K562 (cell line): ENCODE results near the gene NTRK1. TPM values are rescaled to one million over a fixed set of nuclear protein-coding genes. Genes with fewer than 3 reads are reported as not detected.
A peak's percentile ranks its signal among the peaks of the same experiment; 100 is the strongest.

ENCODE experiments used
- ADNP ChIP-seq: fragments of 200-800 bp; sonication (Bioruptor generic); IDR thresholded peaks from 2 replicates; pipeline ENCODE4 v1.6.1; 2016; ENCODE audit warnings: missing genetic modification characterization, missing compliant biosample characterization
- CBFA2T2 ChIP-seq: fragments of 450-650 bp; conservative IDR thresholded peaks from 2 replicates; pipeline ENCODE4 v1.6.1; 2017; ENCODE audit warnings: mild to moderate bottlenecking
- CBFA2T3 ChIP-seq: fragments of 450-650 bp; IDR thresholded peaks from 2 replicates; pipeline ENCODE4 v1.6.1; 2017
- ELF4 ChIP-seq: fragments of 450-650 bp; formaldehyde crosslinking; IDR thresholded peaks from 2 replicates; pipeline ENCODE4 v1.4.0; 2022; ENCODE audit warnings: missing genetic modification characterization
- ETS2 ChIP-seq: IDR thresholded peaks from 2 replicates; pipeline ENCODE4 v1.6.1; 2016; ENCODE audit warnings: borderline replicate concordance, missing genetic modification characterization, mild to moderate bottlenecking, moderate library complexity, missing compliant biosample characterization; ENCODE audit not compliant: poor library complexity, severe bottlenecking
- FOXP4 ChIP-seq: sonication (generic); formaldehyde crosslinking; IDR thresholded peaks from 2 replicates; pipeline ENCODE4 v1.8.0; 2022; ENCODE audit warnings: mild to moderate bottlenecking, missing genetic modification reagents, borderline replicate concordance
- KHSRP ChIP-seq: fragments of 450-650 bp; IDR thresholded peaks from 2 replicates; pipeline ENCODE4 v1.6.1; 2017
- KLF16 ChIP-seq: IDR thresholded peaks from 2 replicates; pipeline ENCODE4 v1.6.1; 2016; ENCODE audit warnings: antibody characterized with exemption
- PCBP2 ChIP-seq: fragments of 200-400 bp; formaldehyde crosslinking; IDR thresholded peaks from 2 replicates; pipeline ENCODE4 v1.6.1; 2018; ENCODE audit warnings: low read length, low read depth, mild to moderate bottlenecking, moderate library complexity; ENCODE audit not compliant: poor library complexity, severe bottlenecking
- SLC30A9 ChIP-seq: fragments of 250-450 bp; sonication (Bioruptor Pico); IDR thresholded peaks from 2 replicates; pipeline ENCODE4 v1.8.0; 2022; ENCODE audit warnings: mild to moderate bottlenecking, moderate library complexity
- SMARCB1 ChIP-seq: IDR thresholded peaks from 2 replicates; pipeline ENCODE4 v1.6.1; 2011; ENCODE audit warnings: improper control_type of control experiment, low read depth; ENCODE audit not compliant: insufficient read length
- SMARCE1 ChIP-seq: fragments of 450-650 bp; IDR thresholded peaks from 2 replicates; pipeline ENCODE4 v1.7.1; 2016; ENCODE audit warnings: mild to moderate bottlenecking
- TAF7 ChIP-seq: fragments of 450-650 bp; IDR thresholded peaks from 2 replicates; pipeline ENCODE4 v1.6.1; 2016; ENCODE audit warnings: missing genetic modification characterization, missing compliant biosample characterization
- ZFP91 ChIP-seq: sonication (generic); formaldehyde crosslinking; IDR thresholded peaks from 2 replicates; pipeline ENCODE4 v1.8.0; 2022; ENCODE audit warnings: mild to moderate bottlenecking, missing genetic modification reagents
- ZNF253 ChIP-seq: fragments of 250-450 bp; sonication (Bioruptor Pico); conservative IDR thresholded peaks from 2 replicates; pipeline ENCODE4 v1.6.1; 2021; ENCODE audit warnings: mild to moderate bottlenecking
- ZNF449 ChIP-seq: fragments of 250-450 bp; sonication (Bioruptor Pico); IDR thresholded peaks from 2 replicates; pipeline ENCODE4 v1.8.0; 2022; ENCODE audit warnings: moderate library complexity, mild to moderate bottlenecking, inconsistent platforms
- ZNF764 ChIP-seq: fragments of 250-450 bp; sonication (Bioruptor Pico); IDR thresholded peaks from 2 replicates; pipeline ENCODE4 v1.4.0; 2020; ENCODE audit warnings: low read depth, mild to moderate bottlenecking, moderate library complexity
- polyA plus RNA-seq, 8 experiments: library from polyadenylated mRNA; depleted of rRNA in 4 of 8; stranded (reverse) in 5 of 8; unstranded in 3 of 8; fragments of >200 nt; fragmentation: Nextera tagmentation in 2 of 8; fragmentation: Illumina TruSeq in 1 of 8; extraction: Ambion mirVana in 2 of 8; extraction: Trizol in 1 of 8; gene quantifications; 2 replicates each; pipeline versions ENCODE4 v1.2.1 to v1.2.3, GENCODE V29; 2011 to 2014; ENCODE audit warnings: inconsistent platforms in 1 of 8, missing spikeins in 1 of 8
- total RNA-seq, 7 experiments: library from RNA; depleted of rRNA in 6 of 7; stranded (reverse); fragments of >200 nt in 6 of 7; fragmentation: Illumina TruSeq in 2 of 7; extraction: Trizol in 2 of 7; gene quantifications; 2 replicates each; pipeline versions ENCODE4 v1.2.1 to v1.2.3, GENCODE V29; 2011 to 2021; ENCODE audit warnings: low replicate concordance in 1 of 7
- TF ChIP-seq, protein P1 (sequence below): IDR thresholded peaks from 3 replicates; pipeline ENCODE4 v1.6.1; 2011; ENCODE audit warnings: borderline replicate concordance, mild to moderate bottlenecking, moderate library complexity; ENCODE audit not compliant: insufficient read length; ENCODE audit errors: extremely low read depth
- TF ChIP-seq, protein P2 (sequence below): fragments of 450-650 bp; IDR thresholded peaks from 2 replicates; pipeline ENCODE4 v1.6.1; 2016

NTRK1 gene
- total and polyA plus RNA-seq, 9 of the 15 experiments (the other 6 are each of a cell fraction or from before 2014, with no cell fraction given): 0.46 to 30.0 (median 7.9) TPM

DNA sequence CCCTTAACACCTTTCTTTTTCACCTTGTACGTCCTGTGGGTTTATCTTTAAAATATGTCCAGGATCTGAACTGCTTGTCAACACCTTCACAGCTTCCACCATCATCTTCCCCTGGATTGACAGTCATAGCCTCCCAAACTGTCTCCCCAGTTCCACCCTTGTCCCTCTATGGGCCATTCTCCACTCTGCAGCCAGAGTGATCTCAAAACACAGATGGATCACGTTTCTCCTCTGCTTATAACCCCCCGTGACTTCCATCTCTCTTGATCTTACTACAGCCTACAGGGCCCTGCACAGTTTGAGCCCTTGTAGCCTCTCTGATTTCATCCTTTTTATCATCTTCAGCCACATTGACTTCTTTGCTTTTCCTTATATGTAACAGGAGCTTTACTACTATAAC is 6.0 kb upstream of the NTRK1 start (continued):
- TF ChIP-seq SLC30A9 (CRISPR knock-in tag): no peak
- TF ChIP-seq, protein P1, sequence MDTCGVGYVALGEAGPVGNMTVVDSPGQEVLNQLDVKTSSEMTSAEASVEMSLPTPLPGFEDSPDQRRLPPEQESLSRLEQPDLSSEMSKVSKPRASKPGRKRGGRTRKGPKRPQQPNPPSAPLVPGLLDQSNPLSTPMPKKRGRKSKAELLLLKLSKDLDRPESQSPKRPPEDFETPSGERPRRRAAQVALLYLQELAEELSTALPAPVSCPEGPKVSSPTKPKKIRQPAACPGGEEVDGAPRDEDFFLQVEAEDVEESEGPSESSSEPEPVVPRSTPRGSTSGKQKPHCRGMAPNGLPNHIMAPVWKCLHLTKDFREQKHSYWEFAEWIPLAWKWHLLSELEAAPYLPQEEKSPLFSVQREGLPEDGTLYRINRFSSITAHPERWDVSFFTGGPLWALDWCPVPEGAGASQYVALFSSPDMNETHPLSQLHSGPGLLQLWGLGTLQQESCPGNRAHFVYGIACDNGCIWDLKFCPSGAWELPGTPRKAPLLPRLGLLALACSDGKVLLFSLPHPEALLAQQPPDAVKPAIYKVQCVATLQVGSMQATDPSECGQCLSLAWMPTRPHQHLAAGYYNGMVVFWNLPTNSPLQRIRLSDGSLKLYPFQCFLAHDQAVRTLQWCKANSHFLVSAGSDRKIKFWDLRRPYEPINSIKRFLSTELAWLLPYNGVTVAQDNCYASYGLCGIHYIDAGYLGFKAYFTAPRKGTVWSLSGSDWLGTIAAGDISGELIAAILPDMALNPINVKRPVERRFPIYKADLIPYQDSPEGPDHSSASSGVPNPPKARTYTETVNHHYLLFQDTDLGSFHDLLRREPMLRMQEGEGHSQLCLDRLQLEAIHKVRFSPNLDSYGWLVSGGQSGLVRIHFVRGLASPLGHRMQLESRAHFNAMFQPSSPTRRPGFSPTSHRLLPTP: no peak
- TF ChIP-seq KHSRP: no peak
- no peak for TF ChIP-seq ETS2
- 0 out of 2 replicates have a peak, but pooled peaks have one; percentile 8 for TF ChIP-seq CBFA2T2
- TF ChIP-seq ZFP91 (CRISPR knock-in tag): no peak
- no peak for TF ChIP-seq FOXP4 (CRISPR knock-in tag)
- no peak for TF ChIP-seq PCBP2
- TF ChIP-seq, protein P2, sequence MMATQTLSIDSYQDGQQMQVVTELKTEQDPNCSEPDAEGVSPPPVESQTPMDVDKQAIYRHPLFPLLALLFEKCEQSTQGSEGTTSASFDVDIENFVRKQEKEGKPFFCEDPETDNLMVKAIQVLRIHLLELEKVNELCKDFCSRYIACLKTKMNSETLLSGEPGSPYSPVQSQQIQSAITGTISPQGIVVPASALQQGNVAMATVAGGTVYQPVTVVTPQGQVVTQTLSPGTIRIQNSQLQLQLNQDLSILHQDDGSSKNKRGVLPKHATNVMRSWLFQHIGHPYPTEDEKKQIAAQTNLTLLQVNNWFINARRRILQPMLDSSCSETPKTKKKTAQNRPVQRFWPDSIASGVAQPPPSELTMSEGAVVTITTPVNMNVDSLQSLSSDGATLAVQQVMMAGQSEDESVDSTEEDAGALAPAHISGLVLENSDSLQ: peak; percentile 47; the same call in 1 of the 2 replicates
- no peak for TF ChIP-seq ADNP (tag)
- TF ChIP-seq ZNF764: no peak
- TF ChIP-seq ZNF449: no peak
- no peak for TF ChIP-seq TAF7 (tag)
- TF ChIP-seq CBFA2T3: peak; percentile 44
- no peak for TF ChIP-seq ZNF253 (CRISPR knock-in tag)
- TF ChIP-seq SMARCE1: no peak
- TF ChIP-seq KLF16: no peak
- no peak for TF ChIP-seq SMARCB1
- TF ChIP-seq ELF4: no peak
